ENCODE measurements around the gene PCDHGA11.

- TF ChIP-seq USF1 (IDR thresholded peaks at IDR 0.05) = no peak
- peak; percentile 90 for TF ChIP-seq RAD21 (IDR thresholded peaks at IDR 0.05; ENCODE audit: low read depth)
- TF ChIP-seq ZBTB7A (IDR thresholded peaks at IDR 0.05; ENCODE audit: low read depth) = no peak
- TF ChIP-seq EP300 (IDR thresholded peaks at IDR 0.05; ENCODE audit: borderline replicate concordance) = no peak
These were observed 7.9 kb upstream of the PCDHGA11 start, which contains the start of gene PCDHGA10 for GRCh38 chr5:141412854-141413539.

All from Ishikawa (cell line).